Fibroblast of pulmonary artery (primary cell): ENCODE data around the gene SLC29A4.
"Not testable (repeated sequence)": the region's sequence is repeated elsewhere in the genome, so short reads cannot be mapped to it uniquely, and the experiment has no call there.

Experiments used
- DNase-seq: peaks from one replicate; pipeline ENCODE4 v3.0.0-alpha.2; 2010; ENCODE audit warnings: low read depth
- H3K4me3 ChIP-seq: replicated peaks from 2 replicates; pipeline ENCODE4 v1.5.1; 2011; ENCODE audit warnings: low read depth, mild to moderate bottlenecking, control low read depth, low read length, moderate library complexity
- CTCF ChIP-seq: IDR thresholded peaks from 2 replicates; pipeline ENCODE4 v1.5.1; 2011; ENCODE audit warnings: mild to moderate bottlenecking, control low read depth, low read length, inconsistent platforms; ENCODE audit errors: missing control alignments

SLC29A4 gene

GRCh38 chr7:5255832-5256231 lies 26.9 kb upstream of the SLC29A4 start:
- no peak for DNase-seq
- H3K4me3 ChIP-seq: no peak overlapping the region
- TF ChIP-seq CTCF: no peak

DNA sequence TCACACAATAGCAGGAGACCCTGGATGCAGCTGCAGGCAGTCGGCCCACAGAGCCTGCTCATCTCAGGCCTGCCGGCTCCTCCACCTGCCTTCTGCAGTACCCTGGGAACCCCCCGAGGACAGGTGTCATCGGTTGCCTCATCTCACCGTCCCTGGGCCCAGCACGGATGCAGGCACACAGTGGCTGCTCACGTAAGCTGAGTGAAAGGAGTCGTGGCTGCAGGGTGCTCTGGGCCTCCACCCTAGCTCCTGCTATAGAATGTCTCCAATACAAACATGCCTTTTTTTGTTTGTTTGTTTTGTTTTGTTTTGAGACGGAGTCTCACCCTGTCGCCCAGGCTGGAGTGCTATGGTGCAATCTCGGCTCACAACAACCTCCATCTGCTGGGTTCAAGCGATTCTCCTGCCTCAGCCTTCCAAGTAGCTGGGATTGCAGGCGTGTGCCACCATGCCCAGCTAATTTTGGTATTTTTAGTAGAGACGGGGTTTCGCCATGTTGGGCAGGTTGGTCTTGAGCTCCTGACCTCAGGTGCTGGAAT lies 22.1 kb upstream of the SLC29A4 start:
- H3K4me3 ChIP-seq, DNase-seq: not testable (repeated sequence)

DNA sequence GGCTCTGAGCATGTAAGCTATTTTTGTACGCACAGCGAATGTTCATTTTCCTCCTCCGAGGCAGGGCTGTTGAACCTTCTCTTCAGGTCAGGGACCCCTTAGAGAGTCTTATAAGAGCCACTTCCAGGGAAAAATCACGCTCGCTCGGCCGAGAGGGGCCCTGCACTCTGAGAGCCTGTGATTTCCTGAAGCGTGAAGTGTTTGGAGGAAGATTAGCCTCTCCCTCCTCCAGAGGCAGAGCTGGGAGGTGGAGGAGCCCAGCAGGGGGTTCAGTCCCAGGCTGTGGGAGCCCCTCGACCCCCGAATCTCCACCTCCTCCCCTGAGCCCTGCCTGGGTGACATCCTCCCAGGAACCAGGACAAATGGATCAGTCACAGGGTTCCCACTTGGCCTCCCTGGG lies 19.7 kb upstream of the SLC29A4 start:
- DNase-seq: not testable (repeated sequence)

GRCh38 chr7:5265320-5266190 lies 17.2 kb upstream of the SLC29A4 start:
- no peak for TF ChIP-seq CTCF
- no peak for DNase-seq
- H3K4me3 ChIP-seq: no peak overlapping the region

More for the DNA sequence above, 19.7 kb upstream of the SLC29A4 start:
- H3K4me3 ChIP-seq: not testable (repeated sequence)

- DNase-seq: no peak
- no peak for TF ChIP-seq CTCF
- no peak overlapping the region for H3K4me3 ChIP-seq
Observed at GRCh38 chr7:5266191-5267028, 16.3 kb upstream of the SLC29A4 start.

DNA sequence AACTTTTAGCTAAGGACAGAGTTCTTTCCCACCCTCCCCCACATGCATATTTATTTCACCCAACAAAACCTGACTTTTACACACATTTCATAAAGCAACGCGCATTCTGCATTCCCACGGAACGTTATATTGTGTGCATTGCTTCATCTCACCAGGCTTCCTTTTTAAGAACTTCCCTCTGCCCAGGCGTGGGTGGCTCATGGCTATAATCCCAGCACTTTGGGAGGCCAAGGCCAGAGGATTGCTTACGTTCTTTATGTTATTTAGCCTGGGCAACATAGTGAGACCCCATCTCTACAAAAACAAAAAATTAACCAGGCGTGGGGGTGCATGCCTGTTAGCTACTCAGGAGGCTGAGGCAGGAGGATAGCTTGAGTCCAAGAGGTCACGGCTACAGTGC lies 14.9 kb upstream of the SLC29A4 start:
- H3K4me3 ChIP-seq, DNase-seq: not testable (repeated sequence)

DNA sequence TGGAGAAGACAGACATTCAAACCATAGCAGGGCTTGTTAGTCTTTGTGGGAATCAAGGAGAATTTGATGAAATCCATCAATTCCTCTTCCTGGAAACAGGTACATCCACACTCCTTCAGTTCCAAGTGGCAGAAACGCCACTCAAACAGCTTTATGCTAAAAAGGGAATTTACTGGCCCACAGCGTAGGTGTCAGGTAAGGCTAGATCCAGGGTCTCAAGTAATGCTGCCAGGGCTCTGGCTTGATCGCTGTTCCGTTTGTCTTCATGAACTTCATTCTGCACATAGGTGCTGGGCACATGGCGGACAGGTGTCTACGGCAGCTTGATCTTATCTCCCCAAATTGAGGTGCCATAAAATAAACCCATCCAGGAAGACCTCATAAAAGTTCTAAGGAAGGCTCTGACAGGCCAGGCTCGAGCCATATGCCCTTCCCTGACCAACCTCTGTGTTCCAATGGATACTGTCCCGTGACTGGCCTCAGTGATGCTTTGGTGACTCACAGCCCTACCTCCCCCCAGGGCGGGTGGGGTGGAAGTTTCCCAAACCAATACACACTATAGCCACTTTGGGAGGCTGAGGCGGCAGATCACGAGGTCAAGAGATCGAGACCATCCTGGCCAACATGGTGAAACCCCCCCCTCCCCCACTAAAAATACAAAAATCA lies 12.6 kb upstream of the SLC29A4 start:
- H3K4me3 ChIP-seq, DNase-seq: not testable (repeated sequence)

DNA sequence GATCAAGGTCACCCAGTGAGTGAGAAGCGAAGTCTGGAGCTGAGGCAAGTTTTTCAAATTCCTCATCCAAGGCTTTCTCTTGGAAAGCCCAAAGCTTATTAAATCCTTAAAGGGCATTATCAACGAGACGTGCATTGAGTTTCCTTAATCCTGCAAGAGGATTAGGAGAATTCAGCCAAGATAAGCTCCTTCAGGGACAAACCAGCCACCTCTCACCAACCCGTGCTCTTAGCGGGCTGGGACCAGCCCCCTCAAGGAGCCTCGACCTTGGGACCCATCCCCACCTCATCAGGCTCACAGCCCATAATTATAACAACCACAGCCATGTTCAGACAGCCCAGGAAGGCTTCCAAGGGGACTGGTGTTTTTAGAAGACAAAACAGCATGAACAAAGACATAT lies 12.0 kb upstream of the SLC29A4 start:
- no peak for DNase-seq
- no peak for TF ChIP-seq CTCF
- no peak overlapping the region for H3K4me3 ChIP-seq

GRCh38 chr7:5273831-5274405 lies 8.8 kb upstream of the SLC29A4 start:
- DNase-seq: not testable (repeated sequence)

More at GRCh38 chr7:5273831-5274405, 8.8 kb upstream of the SLC29A4 start:
- not testable (repeated sequence) for H3K4me3 ChIP-seq
